NCI-H1048 (cell line): Measurements from ENCODE around the gene TBC1D2.

Experiments used
- DNase-seq: peaks from one replicate; lab custom pipeline; 2025; lab: John Stamatoyannopoulos, UW

Gene TBC1D2

DNA sequence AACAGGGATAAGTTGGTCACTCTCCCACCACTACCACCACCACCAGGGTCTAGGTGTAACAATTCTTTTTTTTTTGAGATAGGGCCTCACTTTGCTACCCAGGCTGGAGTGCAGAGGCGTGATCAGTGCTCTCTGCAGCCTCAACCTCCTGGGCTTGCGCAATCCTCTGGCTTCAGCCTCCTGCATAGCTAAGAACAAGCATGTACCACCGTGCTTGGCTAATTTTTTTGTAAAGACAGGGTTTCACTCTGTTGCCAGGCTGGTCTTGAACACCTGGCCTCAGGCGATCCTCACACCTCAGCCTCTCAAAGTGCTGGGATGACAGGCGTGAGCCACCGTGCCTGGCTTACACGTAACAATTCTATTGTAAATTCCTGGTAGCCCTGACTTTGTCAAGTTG is 90.5 kb downstream of the TBC1D2 start:
- no peak for DNase-seq

DNA sequence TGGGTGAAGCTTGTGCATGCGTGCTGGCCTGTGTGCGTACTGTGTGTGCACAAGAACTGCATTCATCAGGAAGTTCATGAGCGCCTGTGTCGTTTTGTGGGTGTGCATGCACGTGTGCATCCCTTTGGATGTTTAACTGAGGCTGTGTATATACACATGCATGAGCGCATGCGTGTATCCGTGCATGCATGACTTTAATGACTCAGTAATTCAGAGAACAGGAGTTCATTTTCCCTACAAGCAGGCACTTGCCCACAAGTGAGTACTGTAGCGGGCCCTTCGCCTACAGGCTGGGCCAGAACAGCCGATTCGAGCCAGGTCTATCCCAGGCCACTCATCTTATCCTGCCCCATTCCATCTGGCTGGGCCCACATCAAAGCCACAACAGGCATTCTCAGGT is 92.8 kb downstream of the TBC1D2 start:
- DNase-seq = no peak

DNA sequence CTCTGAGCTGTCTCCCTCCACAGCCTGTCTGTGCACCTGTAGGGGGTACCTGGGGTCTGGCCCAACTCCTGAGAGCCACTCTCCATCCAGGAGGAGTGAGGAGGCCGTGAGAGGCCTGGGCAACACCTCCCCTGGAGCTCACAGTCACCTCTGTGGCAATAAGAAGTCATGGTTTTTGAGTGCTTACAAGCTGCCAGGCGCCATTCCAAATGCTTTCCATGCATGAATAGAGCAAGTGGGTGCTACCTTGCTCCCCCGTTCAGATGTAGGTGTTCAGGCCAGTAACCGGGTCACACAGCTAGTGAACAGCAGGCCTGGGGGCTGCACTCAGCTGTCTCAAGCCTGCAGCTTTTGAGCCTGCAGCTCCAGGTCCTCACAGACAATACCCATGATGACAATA is 93.6 kb downstream of the TBC1D2 start:
- no peak for DNase-seq

DNA sequence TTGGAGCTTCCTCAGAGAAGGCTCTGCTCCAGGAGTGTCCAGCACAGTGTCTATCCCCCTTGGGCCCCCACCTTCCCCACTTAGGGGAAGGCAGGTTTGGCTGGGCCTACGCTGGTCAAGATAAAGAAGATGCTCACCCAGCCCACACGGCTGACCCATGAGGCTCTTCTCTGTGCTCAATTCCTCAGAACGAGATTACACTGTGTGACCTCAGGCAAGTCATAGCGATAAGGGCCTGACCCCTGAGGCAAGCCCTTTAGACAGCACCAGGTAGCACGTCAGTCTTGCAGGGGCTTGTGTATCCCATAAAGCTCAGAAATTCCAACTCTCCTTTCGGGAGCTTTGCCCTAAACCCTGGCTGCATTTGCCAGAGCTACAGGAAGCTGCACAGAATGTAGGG is 95.7 kb downstream of the TBC1D2 start:
- no peak for DNase-seq

DNA sequence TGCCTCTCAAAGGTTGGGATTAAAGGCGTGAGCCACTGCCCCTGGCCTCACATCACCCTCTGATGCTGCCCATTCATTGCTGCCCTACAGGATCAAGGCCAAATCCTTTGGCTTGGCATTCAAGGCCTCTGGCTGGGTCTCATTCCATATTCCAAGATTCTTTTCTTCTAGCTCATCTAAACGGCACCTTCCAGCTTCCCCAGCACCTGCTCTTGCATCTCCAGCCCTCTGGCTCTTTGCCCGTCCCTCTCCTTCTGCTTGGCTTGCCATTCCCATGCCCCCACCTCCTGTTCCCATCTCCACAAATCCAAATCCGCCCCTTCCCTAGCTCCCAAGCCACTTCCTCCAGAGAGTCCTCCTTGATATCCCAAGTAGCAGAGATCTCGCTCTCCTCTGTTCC is 96.1 kb downstream of the TBC1D2 start:
- DNase-seq = no peak

DNA sequence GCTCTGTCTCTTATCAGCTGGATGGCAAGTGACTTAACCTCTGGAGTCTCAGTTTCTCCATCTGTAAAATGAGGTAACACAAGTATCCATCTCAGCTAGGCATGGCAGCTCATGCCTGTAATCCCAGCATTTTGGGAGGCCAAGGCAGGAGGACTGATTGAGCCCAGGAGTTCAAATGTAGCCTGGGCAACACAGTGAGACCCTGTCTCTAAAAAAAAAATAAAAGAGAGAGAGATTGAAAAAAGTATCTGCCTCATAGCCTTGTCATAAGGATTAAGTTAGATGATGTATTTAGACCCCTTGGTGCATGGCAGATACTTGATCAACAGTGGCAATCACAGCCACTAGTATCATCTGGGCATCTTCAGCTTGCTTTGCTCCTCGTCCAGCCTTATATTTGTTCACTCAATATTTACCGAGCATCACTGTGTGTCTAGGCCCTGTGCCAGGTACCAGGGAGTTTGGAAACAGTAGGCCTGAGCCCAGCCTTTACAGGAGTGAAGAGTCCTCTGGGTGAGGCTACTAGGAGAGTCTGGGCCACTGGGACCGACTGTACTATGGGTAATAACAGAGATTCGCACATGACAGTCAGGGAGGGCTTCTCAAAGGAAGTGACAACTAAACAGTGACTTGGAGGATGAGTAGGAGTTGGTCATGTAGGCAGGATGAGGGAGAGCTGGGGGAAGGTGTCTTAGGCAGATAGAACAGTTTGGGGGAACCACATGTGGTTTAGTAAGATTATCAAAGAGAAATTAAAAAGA is 97.2 kb downstream of the TBC1D2 start:
- no peak for DNase-seq

DNA sequence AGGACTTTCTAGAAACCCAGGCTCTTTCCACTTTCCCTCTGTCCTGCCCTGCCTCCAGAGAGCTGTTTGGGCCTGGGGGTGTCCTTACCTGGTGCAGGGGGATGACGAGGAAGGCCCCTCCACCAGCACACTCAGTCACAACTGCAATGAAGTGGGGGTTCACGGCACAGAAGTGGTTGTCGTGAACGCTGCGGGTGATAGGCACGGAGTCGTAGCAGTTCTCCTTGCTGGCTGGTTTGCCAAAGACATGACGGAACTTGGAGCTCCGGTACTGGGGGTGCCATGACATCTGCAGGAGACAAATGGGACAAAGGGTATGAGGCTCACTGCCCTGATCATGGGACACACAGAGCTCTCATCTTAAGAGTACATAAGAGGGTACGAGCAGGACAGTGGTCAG is 98.1 kb downstream of the TBC1D2 start:
- no peak for DNase-seq

DNA sequence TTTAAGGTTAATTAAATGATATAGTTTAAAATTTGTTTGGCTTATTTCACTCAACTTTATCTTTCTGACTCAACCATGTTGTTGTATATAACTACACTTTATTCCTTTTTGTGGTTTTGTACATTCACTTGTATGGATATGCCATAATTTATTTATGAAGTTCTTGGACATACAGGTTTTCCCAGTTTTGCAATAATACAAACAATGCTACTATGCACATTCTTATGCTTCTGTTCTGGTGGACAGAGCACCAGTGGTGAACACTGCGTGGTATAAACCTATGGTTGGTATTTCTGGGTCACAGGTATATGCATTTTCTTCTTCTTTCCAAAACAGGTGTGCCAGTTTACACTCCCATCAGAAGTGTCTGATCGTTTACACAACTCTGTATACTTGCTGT is 100.8 kb downstream of the TBC1D2 start:
- DNase-seq = no peak

DNA sequence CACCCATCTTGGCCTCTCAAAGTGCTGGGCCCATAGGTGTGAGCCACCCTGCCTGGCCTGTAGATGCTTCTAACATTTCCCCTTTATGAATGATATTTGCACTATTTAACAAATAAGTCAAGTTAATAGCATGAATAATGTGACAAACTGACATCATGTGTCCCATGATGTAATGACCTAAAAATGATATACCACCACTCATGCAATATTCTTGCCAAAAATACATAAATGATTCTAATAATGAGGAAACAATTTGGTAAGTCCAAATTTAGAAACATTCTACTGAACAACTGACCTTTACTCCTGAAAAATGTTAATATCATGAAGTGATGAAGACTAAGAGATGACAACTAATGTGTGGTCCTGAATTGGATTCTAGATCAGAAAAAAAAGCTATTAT is 102.9 kb downstream of the TBC1D2 start:
- no peak for DNase-seq

DNA sequence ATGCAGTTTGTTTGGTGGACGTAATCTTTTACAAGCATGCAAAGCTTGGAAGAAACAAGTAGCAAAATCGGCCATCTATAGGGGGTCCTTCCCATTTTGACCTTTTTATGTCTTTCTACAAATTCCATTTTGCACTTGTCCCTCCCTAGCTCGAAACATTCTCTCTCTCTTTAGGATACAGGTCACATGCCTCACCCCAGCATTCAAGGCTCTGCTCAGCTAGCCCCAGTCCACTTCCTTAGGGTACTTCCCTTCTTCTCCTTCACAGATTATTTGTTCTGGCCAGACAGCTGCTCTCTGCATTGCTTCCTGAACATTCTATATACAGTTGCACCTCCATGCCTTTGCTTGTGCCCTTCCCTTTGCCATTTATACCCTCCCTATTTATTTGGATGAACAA is 104.7 kb downstream of the TBC1D2 start:
- no peak for DNase-seq

DNA sequence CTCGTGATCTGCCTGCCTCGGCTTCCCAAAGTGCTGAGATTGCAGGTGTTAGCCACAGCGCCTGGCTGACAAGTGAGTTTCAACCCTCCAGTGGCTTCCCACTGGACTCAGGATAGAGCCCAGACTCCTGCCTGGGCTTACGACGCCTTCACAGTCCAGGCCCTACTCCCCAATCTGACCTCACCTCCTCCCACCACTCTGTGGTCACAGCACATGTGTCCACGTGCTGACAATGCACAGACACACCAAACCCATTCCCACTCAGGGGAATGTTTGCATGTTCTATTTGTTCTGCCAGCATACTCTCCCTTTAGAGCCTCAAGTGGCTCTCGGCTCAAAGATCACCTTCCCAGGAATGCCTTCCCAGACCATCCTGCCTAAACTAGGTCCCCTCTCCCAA is 105.3 kb downstream of the TBC1D2 start:
- no peak for DNase-seq

DNA sequence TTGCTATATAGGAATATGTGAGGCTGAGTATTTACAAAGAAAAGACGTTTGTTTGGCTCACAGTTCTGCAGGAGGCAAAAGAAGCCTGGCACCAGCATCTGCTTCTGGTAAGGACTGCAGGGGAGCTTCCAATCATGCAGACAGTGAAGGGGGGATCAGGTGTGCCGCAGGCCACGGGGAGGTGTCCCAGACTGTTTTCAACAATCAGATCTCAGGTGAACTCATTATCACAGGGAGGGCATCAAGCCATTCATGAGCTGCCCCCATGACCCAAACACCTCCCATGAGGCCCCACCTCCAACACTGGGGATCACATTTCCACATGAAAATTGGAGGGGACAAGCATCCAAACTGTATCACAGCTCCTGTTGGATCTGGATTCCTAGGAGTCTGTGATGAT is 106.0 kb downstream of the TBC1D2 start:
- no peak for DNase-seq
